SK-N-SH (cell line): ENCODE data around the gene MDM4.

Source experiments
- EP300 ChIP-seq, 2 experiments: IDR thresholded peaks; 2 replicates each; pipeline versions ENCODE4 v1.4.0 to v1.6.1; 2012; ENCODE audit warnings: borderline replicate concordance in 1 of 2, low read depth in 1 of 2, low read length in 1 of 2
- GABPA ChIP-seq: IDR thresholded peaks from 2 replicates; pipeline ENCODE4 v1.4.0; 2012; ENCODE audit warnings: low read depth, mild to moderate bottlenecking
- IRF3 ChIP-seq: fragments of 150-350 bp; IDR thresholded peaks from 2 replicates; pipeline ENCODE4 v1.6.1; 2016; ENCODE audit warnings: mild to moderate bottlenecking, low read depth, low read length
- NFIC ChIP-seq: IDR thresholded peaks from 2 replicates; pipeline ENCODE4 v1.4.0; 2012; ENCODE audit warnings: borderline replicate concordance
- POLR2AphosphoS5 ChIP-seq: IDR thresholded peaks from 2 replicates; pipeline ENCODE4 v1.6.1; 2012; ENCODE audit warnings: low read depth, low read length
- RAD21 ChIP-seq: IDR thresholded peaks from 2 replicates; pipeline ENCODE4 v1.6.1; 2012; ENCODE audit warnings: mild to moderate bottlenecking, low read length
- SMC3 ChIP-seq: IDR thresholded peaks from 2 replicates; pipeline ENCODE4 v1.6.1; 2012; ENCODE audit warnings: low read depth, low read length, improper control_type of control experiment
- TF ChIP-seq, protein P1 (sequence below): fragments of 200-600 bp; sonication (generic); IDR thresholded peaks from 2 replicates; pipeline ENCODE4 v1.6.1; 2017; ENCODE audit warnings: antibody characterized with exemption, mild to moderate bottlenecking, moderate library complexity
- TF ChIP-seq, protein P2 (sequence below): IDR thresholded peaks from 2 replicates; pipeline ENCODE4 v1.4.0; 2012; ENCODE audit warnings: low read depth, borderline replicate concordance

DNA sequence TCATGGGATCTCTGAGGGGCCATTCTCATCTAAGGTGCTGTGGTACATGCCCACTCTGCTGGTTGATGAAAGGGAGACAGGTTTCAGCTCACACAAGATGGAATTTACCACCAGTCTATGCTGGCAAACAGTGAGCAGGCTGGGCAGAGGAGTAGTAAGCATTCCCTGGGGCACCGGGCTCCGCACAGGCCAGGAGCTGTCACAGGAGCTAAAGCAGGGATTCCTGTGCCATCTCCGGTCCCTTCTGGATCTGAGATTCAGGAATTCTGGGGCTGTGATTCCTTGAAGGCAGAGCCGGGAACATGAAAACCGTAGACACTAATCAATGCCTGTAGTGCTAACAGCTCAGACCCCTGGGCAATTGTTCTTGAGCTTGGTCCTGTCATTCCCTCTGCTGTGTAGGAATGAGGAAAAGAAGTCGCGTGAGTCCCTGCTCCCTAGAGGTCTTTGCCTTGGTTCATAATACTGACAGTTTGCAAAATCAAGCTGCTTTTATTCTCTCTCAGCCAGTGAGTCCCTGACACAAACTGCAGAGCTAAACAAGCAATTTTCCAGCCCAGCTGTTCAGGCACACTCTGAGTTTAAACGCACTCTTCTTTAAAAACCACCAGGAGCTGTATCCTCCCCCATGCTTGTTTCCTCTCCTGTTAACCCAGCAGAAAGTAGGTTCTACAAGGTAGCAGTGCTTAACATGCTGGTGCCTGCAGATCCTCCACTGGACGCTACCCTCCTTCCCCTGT, 52.5 kb downstream of the MDM4 start:
- TF ChIP-seq NFIC (no peak), EP300 (IDR thresholded peaks at IDR 0.05; ENCODE audit: borderline replicate concordance in 1 of 2, low read depth in 1 of 2, low read length in 1 of 2) (no peak), SMC3 (no peak), GABPA (no peak), POLR2AphosphoS5 (no peak), RAD21 (no peak), IRF3 (no peak)
- TF ChIP-seq, protein P1, sequence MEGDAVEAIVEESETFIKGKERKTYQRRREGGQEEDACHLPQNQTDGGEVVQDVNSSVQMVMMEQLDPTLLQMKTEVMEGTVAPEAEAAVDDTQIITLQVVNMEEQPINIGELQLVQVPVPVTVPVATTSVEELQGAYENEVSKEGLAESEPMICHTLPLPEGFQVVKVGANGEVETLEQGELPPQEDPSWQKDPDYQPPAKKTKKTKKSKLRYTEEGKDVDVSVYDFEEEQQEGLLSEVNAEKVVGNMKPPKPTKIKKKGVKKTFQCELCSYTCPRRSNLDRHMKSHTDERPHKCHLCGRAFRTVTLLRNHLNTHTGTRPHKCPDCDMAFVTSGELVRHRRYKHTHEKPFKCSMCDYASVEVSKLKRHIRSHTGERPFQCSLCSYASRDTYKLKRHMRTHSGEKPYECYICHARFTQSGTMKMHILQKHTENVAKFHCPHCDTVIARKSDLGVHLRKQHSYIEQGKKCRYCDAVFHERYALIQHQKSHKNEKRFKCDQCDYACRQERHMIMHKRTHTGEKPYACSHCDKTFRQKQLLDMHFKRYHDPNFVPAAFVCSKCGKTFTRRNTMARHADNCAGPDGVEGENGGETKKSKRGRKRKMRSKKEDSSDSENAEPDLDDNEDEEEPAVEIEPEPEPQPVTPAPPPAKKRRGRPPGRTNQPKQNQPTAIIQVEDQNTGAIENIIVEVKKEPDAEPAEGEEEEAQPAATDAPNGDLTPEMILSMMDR = no peak
- TF ChIP-seq, protein P2, sequence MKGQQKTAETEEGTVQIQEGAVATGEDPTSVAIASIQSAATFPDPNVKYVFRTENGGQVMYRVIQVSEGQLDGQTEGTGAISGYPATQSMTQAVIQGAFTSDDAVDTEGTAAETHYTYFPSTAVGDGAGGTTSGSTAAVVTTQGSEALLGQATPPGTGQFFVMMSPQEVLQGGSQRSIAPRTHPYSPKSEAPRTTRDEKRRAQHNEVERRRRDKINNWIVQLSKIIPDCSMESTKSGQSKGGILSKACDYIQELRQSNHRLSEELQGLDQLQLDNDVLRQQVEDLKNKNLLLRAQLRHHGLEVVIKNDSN = no peak
